ENCODE results near the gene ZNF184.

The ZNF184 gene

DNA sequence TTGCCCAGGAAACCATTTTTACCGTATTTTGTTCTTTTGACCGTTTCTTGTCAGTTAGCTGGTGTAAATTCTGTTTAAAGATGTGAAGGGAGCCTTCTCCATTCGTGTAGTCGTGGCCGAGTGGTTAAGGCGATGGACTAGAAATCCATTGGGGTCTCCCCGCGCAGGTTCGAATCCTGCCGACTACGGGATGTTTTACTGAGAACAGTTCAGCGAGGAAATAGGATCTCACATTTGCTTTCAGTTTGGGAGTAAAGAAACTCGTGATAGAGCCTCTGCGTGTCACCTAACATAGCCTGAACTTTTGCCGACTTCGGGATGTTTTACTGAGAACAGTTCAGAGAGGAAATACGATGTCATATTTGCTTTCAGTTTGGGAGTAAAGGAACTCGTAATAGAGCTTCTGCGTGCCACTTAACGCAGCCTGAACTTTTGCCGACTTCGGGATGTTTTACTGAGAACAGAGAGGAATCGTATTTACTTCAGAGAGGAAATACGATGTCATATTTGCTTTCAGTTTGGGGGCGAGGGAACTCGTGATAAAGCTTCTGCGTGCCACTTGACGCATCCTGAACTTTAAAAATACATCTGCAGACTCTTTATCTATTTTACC is 5.9 kb upstream of the ZNF184 start:
- peak overlapping the region; percentile 74 to 98 (median 92) for H3K4me3 ChIP-seq (ENCODE audit: low read depth in 1 of 5, low read length in 5 of 5)

DNA sequence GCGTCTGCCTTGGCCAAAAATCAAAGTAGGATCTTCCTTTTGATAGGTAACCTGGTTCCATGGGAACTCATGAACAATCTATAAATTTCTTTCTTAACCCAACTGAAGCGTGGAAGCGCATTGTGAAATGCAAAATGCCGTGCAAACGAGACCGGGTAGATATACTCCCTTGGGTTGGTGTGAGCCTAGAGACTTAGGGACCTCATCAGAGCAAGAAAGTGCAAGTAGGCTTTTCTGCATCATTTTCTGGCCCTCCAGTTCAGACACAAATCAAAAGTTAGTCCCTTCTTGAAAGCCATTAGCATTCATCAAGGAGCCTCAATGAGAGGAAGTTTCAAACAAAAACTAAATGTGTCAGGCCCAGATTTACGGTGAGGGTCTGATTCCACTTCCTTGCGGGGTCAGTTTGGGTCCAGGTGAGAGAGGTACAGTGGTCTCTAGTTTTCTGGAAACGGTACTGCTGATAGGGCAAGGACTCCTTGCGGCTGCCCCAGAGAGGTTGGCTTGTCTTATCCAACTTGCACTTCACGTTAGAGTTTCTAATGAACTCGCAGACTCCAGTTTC is 5.3 kb upstream of the ZNF184 start:
- no peaks in the 10 kb centered on the region for H3K27me3 ChIP-seq (ENCODE audit: control insufficient read depth in 5 of 5, insufficient read depth in 4 of 5, low read length in 5 of 5)
- H3K9me3 ChIP-seq (ENCODE audit: control insufficient read depth in 5 of 5, low read length in 5 of 5), result no peaks in the 10 kb centered on the region
- H3K4me3 ChIP-seq (ENCODE audit: low read depth in 1 of 5, low read length in 5 of 5), result peak overlapping the region; percentile 74 to 98 (median 92)
- H3K4me1 ChIP-seq (ENCODE audit: control insufficient read depth in 5 of 5, insufficient read depth in 5 of 5, low read length in 5 of 5), result peaks cover 2 to 16% (median 10%) of the 10 kb centered on the region in 5 donors
- H3K27ac ChIP-seq (ENCODE audit: low read depth, low read length), result peak overlapping the region; percentile 99
- H3K36me3 ChIP-seq (ENCODE audit: control insufficient read depth in 5 of 5, insufficient read depth in 5 of 5, low read length in 5 of 5), result no peaks in the 10 kb centered on the region
- peak overlapping the region; percentile 84 to 99 (median 96) for H3K9ac ChIP-seq (ENCODE audit: low read length in 5 of 5)

More for the DNA sequence above, 5.9 kb upstream of the ZNF184 start:
- no peaks in the 10 kb centered on the region for H3K27me3 ChIP-seq (ENCODE audit: control insufficient read depth in 5 of 5, insufficient read depth in 4 of 5, low read length in 5 of 5)
- peak overlapping the region; percentile 84 to 99 (median 96) for H3K9ac ChIP-seq (ENCODE audit: low read length in 5 of 5)
- peaks cover 2 to 16% (median 10%) of the 10 kb centered on the region in 5 donors for H3K4me1 ChIP-seq (ENCODE audit: control insufficient read depth in 5 of 5, insufficient read depth in 5 of 5, low read length in 5 of 5)
- no peaks in the 10 kb centered on the region for H3K36me3 ChIP-seq (ENCODE audit: control insufficient read depth in 5 of 5, insufficient read depth in 5 of 5, low read length in 5 of 5)
- H3K27ac ChIP-seq (ENCODE audit: low read depth, low read length), result peak overlapping the region; percentile 99
- no peaks in the 10 kb centered on the region for H3K9me3 ChIP-seq (ENCODE audit: control insufficient read depth in 5 of 5, low read length in 5 of 5)

DNA sequence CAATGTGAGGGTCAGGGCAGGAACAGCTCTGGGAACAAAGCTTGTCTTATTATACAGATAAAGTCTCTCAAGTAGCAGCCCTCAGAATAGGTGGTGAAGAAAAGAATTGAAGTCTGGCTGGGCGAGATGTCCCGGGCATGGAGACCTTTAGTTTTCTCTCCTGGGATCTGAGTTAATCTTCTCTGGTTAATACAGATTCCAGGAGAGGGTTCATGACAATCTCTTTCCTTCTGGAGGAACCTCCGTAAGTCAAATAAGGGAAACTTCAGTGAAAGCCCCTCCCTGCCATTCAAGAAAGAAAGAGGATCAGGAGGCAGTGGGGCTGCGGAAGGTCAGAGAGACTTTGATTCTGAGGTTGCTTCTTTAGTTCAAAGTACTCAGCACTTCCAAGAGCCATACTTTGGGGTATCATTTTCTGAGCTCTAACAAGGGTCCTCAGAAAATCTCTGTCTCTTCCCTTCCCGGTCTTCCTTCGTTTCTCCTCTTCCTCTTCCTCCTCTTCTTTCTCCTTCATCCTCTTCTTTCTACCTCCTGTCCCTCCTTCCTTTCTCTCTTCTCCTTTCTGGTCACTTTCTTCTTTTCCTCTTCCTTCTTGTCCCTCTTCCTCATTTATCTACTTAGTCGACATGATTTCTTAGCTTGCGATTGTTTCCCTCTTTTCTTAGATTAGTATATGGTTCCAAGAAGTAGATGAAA is 4.6 kb upstream of the ZNF184 start:
- Histone ChIP-seq H3K9me3 (ENCODE audit: control insufficient read depth in 5 of 5, low read length in 5 of 5) (no peaks in the 10 kb centered on the region), H3K4me1 (ENCODE audit: control insufficient read depth in 5 of 5, insufficient read depth in 5 of 5, low read length in 5 of 5) (peaks cover 2 to 20% (median 12%) of the 10 kb centered on the region in 5 donors), H3K4me3 (ENCODE audit: low read depth in 1 of 5, low read length in 5 of 5) (peak overlapping the region in 4 of 5 donors; percentile 74 to 98 (median 90)), H3K36me3 (ENCODE audit: control insufficient read depth in 5 of 5, insufficient read depth in 5 of 5, low read length in 5 of 5) (no peaks in the 10 kb centered on the region), H3K9ac (ENCODE audit: low read length in 5 of 5) (peak overlapping the region in 1 of 5 donors; percentile 25), H3K27me3 (ENCODE audit: control insufficient read depth in 5 of 5, insufficient read depth in 4 of 5, low read length in 5 of 5) (no peaks in the 10 kb centered on the region), H3K27ac (ENCODE audit: low read depth, low read length) (no peak overlapping the region)

DNA sequence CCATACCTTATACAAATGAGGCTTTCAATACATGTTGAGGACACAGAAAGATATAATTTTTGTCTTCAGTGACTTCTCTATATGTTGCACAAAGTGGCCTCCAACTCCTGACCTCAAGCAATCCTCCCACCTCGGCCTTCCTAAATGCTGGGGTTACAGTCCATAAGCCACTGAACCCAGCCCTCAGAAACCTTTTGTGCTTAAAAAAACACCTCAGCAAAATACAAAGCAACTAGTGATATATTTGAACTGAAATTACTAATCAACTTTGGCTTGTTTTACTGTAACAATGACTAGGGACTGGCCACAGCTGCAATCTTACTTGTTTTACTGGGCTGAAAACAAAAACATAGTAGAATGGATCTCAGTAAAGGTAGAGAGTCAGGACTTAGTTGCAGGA is 3.2 kb upstream of the ZNF184 start:
- Histone ChIP-seq H3K9me3 (ENCODE audit: control insufficient read depth in 5 of 5, low read length in 5 of 5) (no peaks in the 10 kb centered on the region), H3K9ac (ENCODE audit: low read length in 5 of 5) (no peak overlapping the region), H3K4me3 (ENCODE audit: low read depth in 1 of 5, low read length in 5 of 5) (no peak overlapping the region), H3K27ac (ENCODE audit: low read depth, low read length) (no peak overlapping the region), H3K4me1 (ENCODE audit: control insufficient read depth in 5 of 5, insufficient read depth in 5 of 5, low read length in 5 of 5) (peaks cover 2 to 33% (median 23%) of the 10 kb centered on the region in 5 donors), H3K36me3 (ENCODE audit: control insufficient read depth in 5 of 5, insufficient read depth in 5 of 5, low read length in 5 of 5) (no peaks in the 10 kb centered on the region), H3K27me3 (ENCODE audit: control insufficient read depth in 5 of 5, insufficient read depth in 4 of 5, low read length in 5 of 5) (no peaks in the 10 kb centered on the region)

DNA sequence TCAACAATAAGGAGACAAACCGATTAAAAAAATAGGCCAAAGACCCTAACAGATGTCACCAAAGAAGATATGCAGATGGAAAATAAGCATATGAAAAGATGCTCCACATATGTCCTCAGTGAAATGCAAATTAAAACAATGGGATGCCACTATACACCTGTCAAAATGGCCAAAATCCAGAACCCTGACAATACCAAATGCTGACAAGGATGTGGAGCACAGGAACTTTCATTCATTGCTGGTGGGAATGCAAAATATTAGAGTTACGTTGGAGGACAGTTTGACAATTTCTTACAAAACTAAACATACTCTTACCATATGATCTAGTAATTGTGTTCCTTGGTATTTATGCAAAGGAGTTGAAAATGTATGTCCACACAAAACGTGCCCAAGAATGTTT is 1.8 kb upstream of the ZNF184 start:
- H3K36me3 ChIP-seq (ENCODE audit: control insufficient read depth in 5 of 5, insufficient read depth in 5 of 5, low read length in 5 of 5), result peaks cover 0 to 5% (median 3%) of the 10 kb centered on the region in 5 donors
- H3K9ac ChIP-seq (ENCODE audit: low read length in 5 of 5), result no peak overlapping the region
- no peaks in the 10 kb centered on the region for H3K9me3 ChIP-seq (ENCODE audit: control insufficient read depth in 5 of 5, low read length in 5 of 5)
- H3K27ac ChIP-seq (ENCODE audit: low read depth, low read length), result no peak overlapping the region
- H3K4me3 ChIP-seq (ENCODE audit: low read depth in 1 of 5, low read length in 5 of 5), result no peak overlapping the region
- H3K4me1 ChIP-seq (ENCODE audit: control insufficient read depth in 5 of 5, insufficient read depth in 5 of 5, low read length in 5 of 5), result peaks cover 2 to 29% (median 23%) of the 10 kb centered on the region in 5 donors
- H3K27me3 ChIP-seq (ENCODE audit: control insufficient read depth in 5 of 5, insufficient read depth in 4 of 5, low read length in 5 of 5), result no peaks in the 10 kb centered on the region

DNA sequence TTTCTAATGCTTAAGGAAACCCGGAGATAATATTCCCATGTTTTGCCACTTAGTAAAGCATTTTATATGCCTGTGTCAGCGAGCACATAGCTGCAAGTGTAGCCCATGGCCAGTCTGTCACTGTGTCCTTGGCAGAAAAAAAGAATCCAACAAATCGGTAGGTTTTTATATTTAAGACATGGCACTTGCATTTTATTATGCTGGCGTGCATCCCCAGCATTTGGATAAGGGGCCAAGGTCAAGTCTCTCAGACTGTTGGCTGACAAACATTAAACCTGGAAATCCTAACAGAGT is 1.2 kb upstream of the ZNF184 start:
- no peaks in the 10 kb centered on the region for H3K9me3 ChIP-seq (ENCODE audit: control insufficient read depth in 5 of 5, low read length in 5 of 5)
- peaks cover 0 to 7% (median 3%) of the 10 kb centered on the region in 5 donors for H3K36me3 ChIP-seq (ENCODE audit: control insufficient read depth in 5 of 5, insufficient read depth in 5 of 5, low read length in 5 of 5)
- no peak overlapping the region for H3K9ac ChIP-seq (ENCODE audit: low read length in 5 of 5)
- H3K4me3 ChIP-seq (ENCODE audit: low read depth in 1 of 5, low read length in 5 of 5), result peak overlapping the region in 2 of 5 donors; percentile 98 to 99
- peaks cover 0 to 28% (median 23%) of the 10 kb centered on the region in 5 donors for H3K4me1 ChIP-seq (ENCODE audit: control insufficient read depth in 5 of 5, insufficient read depth in 5 of 5, low read length in 5 of 5)
- H3K27ac ChIP-seq (ENCODE audit: low read depth, low read length), result no peak overlapping the region
- no peaks in the 10 kb centered on the region for H3K27me3 ChIP-seq (ENCODE audit: control insufficient read depth in 5 of 5, insufficient read depth in 4 of 5, low read length in 5 of 5)

DNA sequence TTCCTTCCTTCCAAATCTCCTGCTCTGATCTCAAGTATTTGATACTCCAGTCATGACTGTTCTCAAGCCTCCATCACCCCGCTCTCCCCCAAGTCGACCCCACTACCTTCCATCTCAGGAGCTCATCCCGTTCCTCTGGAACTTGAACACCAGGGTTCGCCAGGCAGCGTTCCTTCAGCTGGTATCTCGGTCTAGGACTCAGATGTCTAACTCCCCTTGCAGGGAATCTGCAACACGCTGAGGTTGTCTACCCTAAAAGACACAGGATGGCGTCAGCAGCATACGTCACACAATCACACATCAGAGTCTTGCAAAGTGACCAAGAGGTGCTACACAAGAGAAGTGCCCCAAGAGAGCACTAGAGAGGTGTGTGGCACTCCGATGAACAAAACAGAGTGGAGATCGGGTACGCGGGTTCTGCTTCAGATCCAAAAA is 706 bp downstream of the ZNF184 start:
- Histone ChIP-seq H3K9ac (ENCODE audit: low read length in 5 of 5) (peak overlapping the region; percentile 72 to 88 (median 81)), H3K27ac (ENCODE audit: low read depth, low read length) (peak overlapping the region; percentile 77), H3K27me3 (ENCODE audit: control insufficient read depth in 5 of 5, insufficient read depth in 4 of 5, low read length in 5 of 5) (no peaks in the 10 kb centered on the region), H3K36me3 (ENCODE audit: control insufficient read depth in 5 of 5, insufficient read depth in 5 of 5, low read length in 5 of 5) (peaks cover 6 to 20% (median 9%) of the 10 kb centered on the region in 5 donors), H3K4me1 (ENCODE audit: control insufficient read depth in 5 of 5, insufficient read depth in 5 of 5, low read length in 5 of 5) (peaks cover 0 to 17% (median 15%) of the 10 kb centered on the region in 5 donors), H3K9me3 (ENCODE audit: control insufficient read depth in 5 of 5, low read length in 5 of 5) (no peaks in the 10 kb centered on the region), H3K4me3 (ENCODE audit: low read depth in 1 of 5, low read length in 5 of 5) (peak overlapping the region; percentile 91 to 99 (median 98))

DNA sequence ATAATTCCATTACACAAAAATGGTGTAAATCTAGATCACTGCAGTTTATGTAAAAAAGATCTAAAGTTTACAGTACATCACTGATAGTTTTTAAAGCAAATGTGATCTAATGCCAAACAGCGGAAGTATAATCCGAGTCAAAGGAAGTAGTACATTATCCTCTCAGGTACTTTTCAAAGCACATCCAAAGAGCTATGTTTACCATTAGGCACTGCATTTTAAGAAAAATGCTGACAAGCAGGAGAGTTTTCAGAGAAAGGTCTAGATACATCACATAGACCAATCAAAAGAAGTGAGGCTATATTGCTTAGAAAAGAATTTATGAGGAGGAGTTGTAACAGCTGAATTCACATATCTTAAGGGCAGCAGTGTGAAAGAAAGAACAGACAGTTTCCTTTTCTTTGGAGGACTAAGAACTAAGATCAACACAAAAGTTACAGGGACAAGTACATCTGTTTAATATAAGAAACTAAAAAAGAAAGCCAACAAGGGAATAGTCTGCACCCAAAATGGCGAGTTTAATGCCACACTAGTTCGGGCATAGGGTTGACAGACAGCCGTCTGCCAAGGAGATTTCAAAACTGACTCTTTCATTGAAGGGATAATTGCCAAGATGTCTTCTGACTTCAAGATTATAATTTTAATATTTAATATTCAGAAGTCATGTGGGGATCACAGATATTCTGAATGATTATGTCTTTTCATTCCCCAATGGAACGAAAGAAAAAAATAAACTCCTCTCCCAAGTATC is 1.4 kb downstream of the ZNF184 start:
- H3K27ac ChIP-seq (ENCODE audit: low read depth, low read length), result peak overlapping the region; percentile 77
- peak overlapping the region in 2 of 5 donors; percentile 79 to 88 for H3K9ac ChIP-seq (ENCODE audit: low read length in 5 of 5)
- H3K4me3 ChIP-seq (ENCODE audit: low read depth in 1 of 5, low read length in 5 of 5), result peak overlapping the region in 4 of 5 donors; percentile 98 to 99 (median 98)
- no peaks in the 10 kb centered on the region for H3K27me3 ChIP-seq (ENCODE audit: control insufficient read depth in 5 of 5, insufficient read depth in 4 of 5, low read length in 5 of 5)
- H3K36me3 ChIP-seq (ENCODE audit: control insufficient read depth in 5 of 5, insufficient read depth in 5 of 5, low read length in 5 of 5), result peaks cover 8 to 26% (median 16%) of the 10 kb centered on the region in 5 donors
- H3K4me1 ChIP-seq (ENCODE audit: control insufficient read depth in 5 of 5, insufficient read depth in 5 of 5, low read length in 5 of 5), result peaks cover 0 to 17% (median 15%) of the 10 kb centered on the region in 5 donors
- no peaks in the 10 kb centered on the region for H3K9me3 ChIP-seq (ENCODE audit: control insufficient read depth in 5 of 5, low read length in 5 of 5)

DNA sequence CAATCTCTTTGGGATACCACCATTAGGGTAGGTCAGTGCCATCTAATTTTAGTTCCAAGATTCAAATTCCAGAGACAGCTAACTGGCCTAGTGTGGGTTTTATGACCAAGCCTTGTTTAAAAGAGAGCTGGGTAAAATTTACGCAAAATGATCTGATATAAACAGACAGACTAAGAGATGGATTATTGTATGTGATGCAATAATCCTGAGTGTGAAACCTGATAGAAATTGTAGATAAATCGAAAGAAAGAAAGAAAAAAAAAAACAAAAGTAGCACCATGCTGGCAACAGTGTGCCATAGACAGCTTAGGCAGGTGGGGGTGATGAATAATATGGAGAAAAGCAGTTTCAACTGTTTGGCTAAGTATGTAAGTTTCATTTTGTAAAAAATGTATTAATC is 2.9 kb downstream of the ZNF184 start:
- H3K27me3 ChIP-seq (ENCODE audit: control insufficient read depth in 5 of 5, insufficient read depth in 4 of 5, low read length in 5 of 5), result no peaks in the 10 kb centered on the region
- H3K36me3 ChIP-seq (ENCODE audit: control insufficient read depth in 5 of 5, insufficient read depth in 5 of 5, low read length in 5 of 5), result peaks cover 12 to 35% (median 21%) of the 10 kb centered on the region in 5 donors
- H3K9me3 ChIP-seq (ENCODE audit: control insufficient read depth in 5 of 5, low read length in 5 of 5), result no peaks in the 10 kb centered on the region
- H3K9ac ChIP-seq (ENCODE audit: low read length in 5 of 5), result no peak overlapping the region
- no peak overlapping the region for H3K27ac ChIP-seq (ENCODE audit: low read depth, low read length)
- H3K4me1 ChIP-seq (ENCODE audit: control insufficient read depth in 5 of 5, insufficient read depth in 5 of 5, low read length in 5 of 5), result peaks cover 0 to 17% (median 15%) of the 10 kb centered on the region in 5 donors
- H3K4me3 ChIP-seq (ENCODE audit: low read depth in 1 of 5, low read length in 5 of 5), result no peak overlapping the region

Measured in subcutaneous abdominal adipose tissue (tissue), 5 donors.